ENCODE data around the gene KIF1A.

- no peak for TF ChIP-seq POLR2AphosphoS5 (IDR thresholded peaks at IDR 0.05)
- TF ChIP-seq CTCF (IDR thresholded peaks at IDR 0.05): no peak
Measured at GRCh38 chr2:240865391-240865790, 45.4 kb upstream of the KIF1A start.

All from suprapubic skin (tissue), 3 donors.